ENCODE results near the gene SLC26A3.
A peak's percentile ranks its signal among the peaks of the same experiment; 100 is the strongest.

Gene SLC26A3

DNA sequence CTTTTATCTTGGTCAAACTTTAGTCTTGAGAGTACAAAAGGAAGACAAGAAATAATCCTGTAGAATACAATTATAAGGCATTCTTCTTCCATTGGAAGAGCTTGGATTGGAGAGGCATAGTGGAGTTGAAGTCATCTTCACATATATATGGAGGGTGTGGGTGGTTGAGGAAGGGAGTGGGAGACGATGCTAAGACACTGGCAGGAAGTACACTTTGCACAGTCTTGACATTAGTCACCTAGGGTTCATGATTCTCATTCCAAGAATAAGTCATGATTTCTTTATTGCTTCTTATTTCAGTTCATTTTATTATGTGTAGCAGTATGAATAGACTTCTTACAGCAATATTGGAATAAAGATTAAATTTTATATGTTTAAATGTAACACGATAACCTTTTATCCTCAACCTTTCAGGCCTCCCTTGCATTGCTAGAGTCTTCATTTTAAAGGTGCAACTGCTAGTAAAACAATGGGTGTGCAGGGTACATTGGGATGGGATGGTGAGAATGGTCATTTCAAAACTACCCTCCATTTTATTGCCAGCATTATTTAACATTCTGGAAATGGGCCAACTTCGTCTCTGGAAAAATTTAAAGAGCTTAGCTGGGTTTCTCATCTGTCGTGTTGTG is 12.3 kb upstream of the SLC26A3 start:
- no peak for DNase-seq (ENCODE audit: low read depth)

DNA sequence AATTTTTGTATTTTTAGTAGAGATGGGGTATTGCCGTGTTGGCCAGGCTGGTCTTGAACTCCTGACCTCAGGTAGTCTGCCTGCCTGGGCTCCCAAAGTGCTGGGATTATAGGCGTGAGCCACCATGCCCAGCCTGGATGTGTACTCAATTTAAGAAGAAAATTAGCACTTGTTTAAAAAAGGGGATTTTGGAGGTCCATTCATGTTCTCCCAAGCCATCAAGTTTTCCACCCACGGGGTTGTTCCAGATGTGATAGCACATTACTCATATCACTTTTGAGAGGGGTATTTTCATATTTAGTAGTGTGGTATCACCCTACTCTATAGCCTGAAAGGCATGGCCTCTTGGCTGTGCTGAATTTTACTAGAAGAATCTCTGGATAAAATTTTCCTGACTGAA is 10.5 kb upstream of the SLC26A3 start:
- peak; percentile 6 for DNase-seq (ENCODE audit: low read depth)

DNA sequence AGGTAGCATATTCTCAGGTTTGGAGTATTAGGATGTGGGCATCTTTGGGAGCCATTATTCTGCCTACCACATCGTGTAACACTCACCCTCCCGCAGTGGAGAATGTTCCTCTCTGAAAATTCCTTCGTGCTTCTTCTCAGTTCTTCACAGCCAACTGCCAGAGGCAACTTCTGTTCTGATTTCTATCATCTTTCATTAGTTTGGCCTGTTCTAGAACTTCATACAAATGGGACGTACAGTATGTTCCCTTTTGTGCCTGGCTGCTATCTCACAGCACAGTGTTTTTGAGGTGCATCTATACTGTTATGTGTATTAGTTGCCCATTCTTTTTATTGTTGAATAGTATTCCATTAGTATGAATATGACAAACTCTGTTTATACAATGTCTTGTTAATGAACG is 8.9 kb upstream of the SLC26A3 start:
- DNase-seq (ENCODE audit: low read depth), result no peak

DNA sequence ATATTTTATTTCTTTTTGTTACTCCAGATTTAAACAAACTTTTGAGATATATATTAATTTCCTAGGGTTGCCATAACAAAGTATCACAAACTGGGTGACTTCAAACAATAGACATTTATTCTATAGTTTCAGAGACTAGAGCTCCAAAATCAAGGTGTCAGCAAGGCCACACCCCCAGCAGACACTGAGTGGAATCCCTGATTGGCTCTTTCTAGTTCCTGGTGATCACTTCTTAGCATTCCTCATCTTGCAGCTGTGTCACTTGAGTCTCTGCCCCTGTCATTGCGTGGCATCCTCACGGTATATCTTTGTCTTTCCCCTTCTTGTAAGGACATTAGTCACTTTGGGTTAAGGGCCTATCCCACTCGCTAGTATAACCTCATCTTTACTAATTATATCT is 7.6 kb upstream of the SLC26A3 start:
- no peak for DNase-seq (ENCODE audit: low read depth)

DNA sequence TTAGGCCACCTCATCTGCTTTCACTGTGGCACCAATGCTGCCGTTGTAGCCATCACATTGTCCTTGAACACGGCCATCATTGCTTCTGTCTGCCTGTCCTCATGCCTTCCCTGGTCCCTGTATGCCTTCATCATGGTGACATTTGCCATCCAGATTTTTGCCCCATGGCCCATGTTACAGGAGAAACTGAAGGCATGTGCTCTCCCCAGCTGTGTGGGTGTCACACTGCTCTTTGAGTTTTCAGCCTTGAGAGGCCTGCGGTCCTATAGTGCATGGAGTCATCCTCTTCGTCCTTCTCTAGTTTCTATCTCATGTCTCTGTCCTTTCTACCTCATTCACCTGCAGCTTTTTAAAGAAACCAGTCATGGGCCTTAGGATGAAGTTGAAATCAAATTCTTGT is 6.2 kb upstream of the SLC26A3 start:
- DNase-seq (ENCODE audit: low read depth), result no peak

DNA sequence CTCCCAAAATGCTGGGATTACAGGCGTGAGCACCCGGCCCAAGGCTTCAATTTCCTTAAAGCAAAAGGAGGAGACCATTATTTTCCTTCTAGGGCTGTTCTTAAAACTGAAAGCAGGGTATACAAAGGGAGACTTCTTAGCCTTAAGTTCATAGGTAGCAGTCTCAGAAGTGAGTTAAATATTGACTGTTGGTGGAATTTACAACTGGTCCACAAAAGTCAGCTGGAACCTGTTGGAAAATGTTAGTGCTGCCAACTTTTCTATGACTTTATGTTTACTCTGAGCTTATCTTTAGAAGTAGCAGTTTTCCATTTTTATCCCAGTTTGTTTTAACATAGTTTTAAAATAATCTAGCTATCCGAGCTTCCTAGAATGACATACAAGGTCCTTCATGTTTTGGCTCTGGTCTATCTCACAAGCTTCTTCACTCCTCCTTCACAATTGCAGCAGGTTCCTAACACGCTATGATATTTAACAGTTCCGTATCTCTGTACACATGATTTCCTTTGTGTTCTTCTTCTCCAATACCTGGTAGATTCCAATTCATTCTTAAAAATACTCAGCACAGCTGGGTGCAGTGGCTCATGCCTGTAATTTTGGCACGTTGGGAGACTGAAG is 3.3 kb downstream of the SLC26A3 start:
- DNase-seq (ENCODE audit: low read depth), result no peak

DNA sequence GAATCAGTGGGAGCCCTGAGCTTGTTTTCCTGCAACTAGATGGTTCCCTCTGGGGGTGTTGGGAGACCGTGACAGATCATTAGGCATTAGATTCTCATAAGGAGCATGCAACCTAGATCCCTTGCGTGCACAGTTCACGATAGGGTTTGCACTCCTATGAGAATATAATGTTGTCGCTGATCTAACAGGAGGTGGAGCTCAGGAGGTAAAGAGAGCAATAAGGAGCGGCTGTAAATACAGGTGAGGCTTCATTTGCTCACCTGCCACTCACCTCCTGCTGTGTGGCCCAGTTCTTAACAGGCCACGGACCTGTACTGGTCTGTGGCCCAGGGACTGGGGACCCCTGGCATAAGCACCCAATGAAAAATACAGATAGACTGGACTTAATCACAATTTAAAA is 10.7 kb downstream of the SLC26A3 start:
- DNase-seq (ENCODE audit: low read depth), result no peak

DNA sequence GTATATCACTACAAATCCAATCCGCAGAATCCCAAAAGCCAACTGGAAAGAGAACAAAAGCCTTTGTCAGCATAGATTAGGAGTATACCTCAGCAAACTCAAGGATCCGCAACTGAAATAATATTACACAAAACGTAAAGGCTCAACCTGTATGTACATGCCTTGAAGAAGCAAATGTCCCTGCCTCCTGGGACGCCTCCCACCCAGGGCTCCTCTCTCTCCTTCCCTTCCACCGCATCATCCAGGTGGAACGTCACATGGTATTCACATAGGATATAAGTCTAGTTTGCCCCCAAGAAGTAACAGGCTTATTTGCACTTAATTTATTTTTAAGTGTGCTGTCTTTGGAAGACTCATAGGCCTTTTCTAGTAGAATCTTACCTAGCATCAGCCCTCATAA is 13.4 kb downstream of the SLC26A3 start:
- no peak for DNase-seq (ENCODE audit: low read depth)

DNA sequence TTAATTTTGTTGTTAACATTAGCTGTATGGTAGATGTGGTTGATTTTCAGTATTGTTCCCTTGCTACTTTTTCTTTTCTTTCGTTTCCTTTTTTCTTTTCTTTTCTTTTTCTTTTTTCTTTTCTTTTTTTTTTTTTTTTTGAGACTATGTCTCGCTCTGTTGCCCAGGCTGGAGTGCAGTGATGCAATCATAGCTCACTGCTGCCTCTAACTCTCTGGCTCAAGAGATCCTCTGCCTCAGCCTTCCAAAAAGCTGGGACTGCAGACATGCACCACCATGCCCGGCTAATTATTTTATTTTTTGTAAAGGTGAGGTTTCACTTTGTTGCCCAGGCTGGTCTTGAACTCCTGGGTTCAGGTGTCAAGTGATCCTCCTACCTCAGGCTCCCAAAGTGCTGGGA is 14.4 kb downstream of the SLC26A3 start:
- no peak for DNase-seq (ENCODE audit: low read depth)

DNA sequence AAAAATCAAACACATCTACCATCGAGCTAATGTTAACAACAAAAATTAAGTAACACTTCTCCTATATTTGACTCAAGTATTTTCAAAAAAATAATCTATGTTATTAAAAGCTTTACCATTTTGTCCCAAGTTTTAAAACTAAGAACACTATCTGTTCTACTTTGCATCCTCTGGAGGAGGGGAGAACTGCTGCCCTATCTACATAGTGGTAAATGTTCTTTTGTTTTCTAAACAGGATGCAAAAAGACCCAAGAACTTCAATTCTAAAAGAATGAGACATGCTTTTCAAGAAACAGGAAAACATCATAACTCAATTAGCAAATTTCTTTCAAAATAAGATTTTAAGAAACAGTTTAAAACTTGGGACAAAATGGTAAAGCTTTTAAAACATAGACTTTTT is 14.8 kb downstream of the SLC26A3 start:
- DNase-seq (ENCODE audit: low read depth), result no peak

DNA sequence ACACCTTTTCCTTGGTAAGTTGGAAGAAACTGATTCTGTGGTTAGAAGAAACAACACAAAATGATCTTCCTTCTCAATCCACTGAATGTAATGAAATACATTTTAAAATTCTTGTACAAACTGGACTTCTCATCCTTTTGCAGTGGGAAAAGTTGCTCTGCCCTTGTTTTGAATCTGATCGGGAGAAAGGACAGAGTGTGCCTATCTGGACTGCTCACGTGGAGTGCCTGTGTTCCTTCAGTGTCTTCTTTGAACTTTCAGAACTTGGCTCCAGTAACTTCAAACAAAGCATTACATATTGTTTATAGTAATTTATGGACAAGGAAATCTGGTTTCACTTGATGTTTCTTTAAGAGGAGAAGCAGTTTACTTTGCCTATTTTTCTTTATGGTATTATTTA is 17.1 kb downstream of the SLC26A3 start:
- no peak for DNase-seq (ENCODE audit: low read depth)

DNA sequence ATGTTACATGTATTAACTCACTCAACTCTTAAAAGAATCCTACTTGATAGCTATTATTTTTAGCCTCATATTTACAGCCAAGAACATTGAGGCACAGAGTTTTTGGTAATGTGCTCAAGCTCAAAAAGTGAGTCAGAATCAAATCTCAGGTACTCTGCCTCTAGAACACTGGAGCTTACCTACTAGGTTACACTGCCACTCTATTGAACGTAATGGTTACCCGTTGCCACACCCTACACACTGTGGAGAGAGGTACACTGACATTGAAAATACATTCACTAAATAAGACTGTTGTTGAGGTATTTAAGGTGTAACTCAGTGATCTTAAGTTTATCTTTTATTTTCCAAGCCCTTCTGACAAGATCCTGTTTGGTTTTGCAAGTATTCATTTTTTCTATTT is 17.9 kb downstream of the SLC26A3 start:
- DNase-seq (ENCODE audit: low read depth), result no peak

DNA sequence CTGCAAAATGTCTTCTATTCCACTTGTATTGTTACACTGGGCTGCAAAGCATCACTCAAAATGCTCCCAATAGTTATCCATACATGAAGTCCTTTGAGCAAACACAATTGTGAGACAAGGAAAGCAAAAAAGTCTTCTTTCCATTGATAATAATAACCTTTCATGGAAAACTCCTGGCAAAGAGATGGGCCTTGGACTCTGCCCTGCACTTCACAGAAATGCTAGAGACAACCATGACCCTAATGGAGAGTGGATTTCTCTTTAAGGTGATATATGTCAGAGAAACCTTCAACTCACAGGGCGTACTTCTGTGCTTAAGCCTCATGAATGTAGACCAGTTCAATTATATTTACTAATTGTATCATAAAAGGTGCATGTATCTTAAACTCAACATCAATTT is 19.4 kb downstream of the SLC26A3 start:
- DNase-seq (ENCODE audit: low read depth), result no peak

DNA sequence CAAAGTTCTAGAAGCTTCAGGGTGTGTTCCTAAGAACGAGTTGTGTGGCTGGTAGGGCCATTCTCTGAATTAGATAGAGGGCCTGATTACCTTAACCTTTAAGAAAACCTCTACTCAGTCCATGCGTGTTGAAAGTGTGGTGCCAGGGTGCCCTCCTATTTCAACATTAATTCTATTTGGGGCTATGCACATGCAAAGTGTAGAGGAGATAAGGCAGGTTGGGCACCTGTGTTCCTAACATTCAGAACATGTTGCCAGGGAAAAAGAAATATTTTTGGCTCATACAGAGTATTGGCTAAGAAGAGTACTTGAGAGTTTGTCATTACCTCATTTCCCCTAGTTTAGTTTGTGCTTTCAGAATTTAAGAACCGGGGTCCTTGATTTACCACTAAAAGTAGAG is 20.6 kb downstream of the SLC26A3 start:
- DNase-seq (ENCODE audit: low read depth), result no peak

DNA sequence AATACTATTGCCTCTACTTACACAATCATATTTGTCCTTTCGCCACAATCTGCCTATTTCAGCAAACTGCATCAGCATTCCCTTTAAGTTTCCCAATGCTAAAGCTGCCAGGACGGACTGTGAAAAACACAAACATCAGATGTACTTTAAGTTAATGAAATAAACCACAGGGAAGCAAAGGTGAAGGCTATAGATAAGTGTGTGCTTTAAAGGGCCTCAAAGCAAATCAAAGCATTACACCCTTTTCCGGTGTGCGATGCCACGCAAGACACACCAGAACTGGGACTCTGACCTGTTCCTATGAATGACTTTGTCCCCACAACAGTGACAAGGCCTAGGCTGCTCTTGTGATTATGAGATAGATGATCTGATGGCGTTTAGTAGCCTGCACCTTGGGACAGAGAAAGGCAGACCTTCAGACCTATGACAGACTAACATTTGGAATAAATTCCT is 23.4 kb downstream of the SLC26A3 start:
- no peak for DNase-seq (ENCODE audit: low read depth)

DNA sequence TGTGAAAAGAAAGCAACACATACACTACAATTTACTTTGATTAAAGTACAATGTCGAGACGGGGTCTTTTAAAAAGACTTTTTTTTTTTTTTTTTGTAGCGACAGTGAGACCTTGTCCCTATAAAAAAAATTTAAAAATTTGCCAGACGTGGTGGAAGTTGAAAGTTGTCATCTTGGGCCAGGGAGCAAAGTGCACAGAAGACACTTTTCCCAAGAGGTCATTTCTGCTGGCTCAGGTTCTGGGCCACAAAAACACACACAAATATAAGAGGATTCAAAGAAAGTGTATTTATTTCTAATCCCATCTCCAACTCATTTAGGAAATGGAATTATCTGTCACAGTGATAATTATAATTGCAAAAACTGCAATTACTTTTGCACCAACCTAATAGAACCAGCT is 24.7 kb downstream of the SLC26A3 start:
- no peak for DNase-seq (ENCODE audit: low read depth)

DNA sequence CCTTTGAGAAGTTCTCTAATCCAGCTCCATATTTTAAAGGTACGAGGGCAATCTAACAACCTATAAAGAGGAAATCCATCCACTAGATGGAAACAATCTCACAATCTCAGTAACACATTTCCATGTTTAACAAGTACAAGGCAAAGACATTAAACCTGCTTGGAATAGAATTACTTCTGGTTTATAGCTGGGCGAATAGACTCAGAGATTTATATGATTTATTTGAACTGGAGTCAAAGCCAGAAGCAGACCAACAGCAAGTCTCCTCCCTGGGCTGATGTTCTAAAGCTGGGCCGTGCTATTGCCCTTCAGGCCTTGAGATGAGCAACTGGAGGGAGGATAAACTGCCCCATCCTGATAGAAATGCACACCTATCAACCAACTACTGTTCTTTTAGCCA is 25.3 kb downstream of the SLC26A3 start:
- DNase-seq (ENCODE audit: low read depth), result no peak

DNA sequence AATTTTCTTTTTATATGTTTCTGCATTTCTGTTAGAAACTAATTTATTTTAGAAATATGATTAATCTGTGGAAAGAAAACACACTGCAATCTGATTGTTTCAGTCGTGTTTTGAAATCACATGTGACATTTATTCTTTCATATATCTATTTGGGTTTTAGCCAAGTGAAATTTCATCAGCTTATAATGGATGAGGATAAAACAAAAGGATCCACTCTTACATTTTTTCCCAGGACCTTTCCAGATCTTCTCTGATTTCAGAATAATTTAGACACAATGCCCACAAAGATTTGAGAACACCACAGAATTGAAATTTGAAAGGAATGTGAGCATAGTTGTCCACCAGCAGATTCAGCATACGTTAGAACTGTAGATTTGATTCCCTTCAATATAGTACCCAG is 30.0 kb downstream of the SLC26A3 start:
- no peak for DNase-seq (ENCODE audit: low read depth)

DNA sequence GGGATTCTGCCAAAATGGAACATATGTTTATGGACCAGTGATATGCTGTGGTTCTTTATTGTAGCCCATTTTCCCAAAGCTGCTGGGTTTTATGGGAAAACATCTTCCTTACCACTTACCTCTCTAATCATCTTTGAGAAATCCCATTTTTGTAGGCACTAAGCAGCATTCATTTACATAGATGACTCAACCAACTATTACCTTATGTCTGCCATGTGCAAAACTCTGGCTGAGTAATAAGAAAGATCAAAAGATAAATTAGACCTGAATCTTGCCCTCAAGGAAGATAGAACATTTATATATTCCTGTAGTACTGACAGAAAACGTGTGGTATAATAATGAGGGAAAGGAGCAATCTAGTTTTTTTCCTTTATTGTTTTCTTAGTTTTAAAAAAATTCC is 34.8 kb downstream of the SLC26A3 start:
- no peak for DNase-seq (ENCODE audit: low read depth)

DNA sequence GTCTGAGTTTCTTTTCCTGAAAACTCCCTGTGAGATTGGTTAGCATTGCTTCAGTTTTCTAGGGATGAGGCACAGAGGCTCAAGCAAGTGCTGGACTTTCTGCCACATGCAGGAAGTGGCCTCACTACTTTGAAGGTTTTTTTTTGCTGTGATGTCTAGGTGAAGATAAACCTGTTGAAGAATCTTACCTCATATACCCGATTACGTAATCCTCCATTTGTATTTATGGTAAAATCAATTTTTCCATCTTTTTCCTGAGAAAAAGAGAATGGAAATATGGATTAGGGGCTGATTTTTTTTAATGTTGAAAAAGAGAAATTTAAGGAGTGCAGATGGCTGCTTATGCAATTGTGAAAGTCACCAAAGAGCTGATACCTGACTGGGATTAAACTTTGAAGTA is 35.6 kb downstream of the SLC26A3 start:
- DNase-seq (ENCODE audit: low read depth), result no peak

DNA sequence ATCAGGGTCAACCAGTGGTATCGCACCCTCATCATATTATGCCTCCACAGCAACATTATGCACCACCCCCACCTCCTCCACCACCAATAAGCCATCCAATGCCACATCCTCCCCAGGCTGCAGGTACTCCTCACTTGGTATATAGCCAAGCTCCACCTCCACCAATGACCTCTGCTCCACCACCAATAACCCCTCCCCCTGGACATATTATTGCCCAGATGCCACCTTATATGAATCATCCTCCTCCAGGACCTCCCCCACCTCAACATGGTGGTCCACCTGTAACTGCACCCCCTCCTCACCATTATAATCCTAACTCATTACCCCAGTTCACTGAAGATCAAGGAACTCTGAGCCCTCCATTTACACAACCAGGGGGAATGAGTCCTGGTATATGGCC is 44.4 kb downstream of the SLC26A3 start:
- DNase-seq (ENCODE audit: low read depth), result no peak

DNA sequence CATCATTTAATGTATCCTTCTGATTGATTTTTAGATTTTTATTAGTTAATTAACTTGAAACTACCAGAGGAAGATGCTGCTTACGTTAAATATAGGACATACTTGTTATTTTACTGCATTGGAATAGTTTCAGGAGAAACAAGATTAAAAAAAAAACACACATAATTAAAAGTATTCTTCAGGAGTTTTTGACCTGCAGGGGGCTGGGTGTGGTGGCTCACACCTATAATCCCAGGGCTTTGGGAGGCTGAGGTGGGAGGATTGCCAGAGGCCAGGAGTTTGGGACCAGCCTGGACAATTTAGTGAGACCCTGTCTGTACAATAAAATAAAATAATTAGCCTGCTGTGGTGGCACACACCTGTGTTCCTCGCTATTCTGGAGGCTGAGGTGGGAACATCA is 48.4 kb downstream of the SLC26A3 start:
- DNase-seq (ENCODE audit: low read depth), result no peak

DNA sequence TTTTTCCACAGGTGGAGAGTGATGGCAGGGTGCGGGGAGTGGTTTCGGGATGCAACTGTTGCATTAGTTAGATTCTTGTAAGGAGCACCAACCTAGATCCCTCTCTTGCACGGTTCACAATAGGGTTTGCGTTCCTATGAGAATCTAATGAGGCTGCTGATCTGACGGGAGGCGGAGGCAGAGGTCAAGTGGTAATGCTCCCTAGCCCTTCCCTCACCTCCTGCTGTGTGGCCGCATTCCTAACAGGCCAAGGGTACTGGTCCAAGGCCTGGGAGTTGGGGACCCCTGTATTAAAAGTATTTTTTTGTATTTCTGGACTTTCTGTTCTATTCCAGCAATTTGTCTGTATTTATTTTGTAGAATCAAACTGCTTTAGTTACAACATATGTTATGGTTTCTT is 51.9 kb downstream of the SLC26A3 start:
- DNase-seq (ENCODE audit: low read depth), result no peak

DNA sequence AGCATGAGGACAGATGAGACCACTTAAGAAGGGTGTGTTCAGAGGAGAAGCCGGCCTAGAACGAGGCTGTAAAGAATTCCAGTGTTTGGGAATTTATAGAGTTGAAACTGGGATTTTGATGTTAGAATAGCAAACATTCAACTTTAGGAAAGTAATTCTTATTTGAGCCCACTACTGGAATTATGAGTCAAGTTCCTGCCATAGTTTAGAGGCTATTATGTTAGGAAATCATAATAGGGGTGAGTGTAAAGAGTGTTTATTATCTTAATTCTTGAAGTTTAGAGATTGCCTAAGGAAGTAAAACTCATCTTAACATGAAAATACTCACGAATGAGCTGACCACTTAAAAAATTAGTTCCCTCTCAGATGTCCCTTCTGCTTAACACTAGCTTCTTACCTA is 57.0 kb downstream of the SLC26A3 start:
- DNase-seq (ENCODE audit: low read depth), result no peak

All from stimulated activated CD8-positive, alpha-beta memory T cell treated with anti-CD3 and anti-CD28 coated beads, Interleukin-4, amount 100 ng/mL, for 24 hours (primary cell).